HL-60/S4 (cell line): ENCODE results near the gene EBNA1BP2.
"Not testable (repeated sequence)": the region's sequence is repeated elsewhere in the genome, so short reads cannot be mapped to it uniquely, and the experiment has no call there.

ENCODE experiments used
- in situ Hi-C: fragments of 300-500 bp; cut with MboI; formaldehyde crosslinking; loops from 2 replicates; pipeline ENCODE4 v1.14.3; 2022; ENCODE audit warnings: low sequenced_read_pairs

The EBNA1BP2 gene

GRCh38 chr1:43174873-43175272 lies 2.8 kb upstream of the EBNA1BP2 start:
- in situ Hi-C loops: no loop called here

GRCh38 chr1:43172527-43172972 lies 460 bp upstream of the EBNA1BP2 start:
- in situ Hi-C loops: no loop called here

DNA sequence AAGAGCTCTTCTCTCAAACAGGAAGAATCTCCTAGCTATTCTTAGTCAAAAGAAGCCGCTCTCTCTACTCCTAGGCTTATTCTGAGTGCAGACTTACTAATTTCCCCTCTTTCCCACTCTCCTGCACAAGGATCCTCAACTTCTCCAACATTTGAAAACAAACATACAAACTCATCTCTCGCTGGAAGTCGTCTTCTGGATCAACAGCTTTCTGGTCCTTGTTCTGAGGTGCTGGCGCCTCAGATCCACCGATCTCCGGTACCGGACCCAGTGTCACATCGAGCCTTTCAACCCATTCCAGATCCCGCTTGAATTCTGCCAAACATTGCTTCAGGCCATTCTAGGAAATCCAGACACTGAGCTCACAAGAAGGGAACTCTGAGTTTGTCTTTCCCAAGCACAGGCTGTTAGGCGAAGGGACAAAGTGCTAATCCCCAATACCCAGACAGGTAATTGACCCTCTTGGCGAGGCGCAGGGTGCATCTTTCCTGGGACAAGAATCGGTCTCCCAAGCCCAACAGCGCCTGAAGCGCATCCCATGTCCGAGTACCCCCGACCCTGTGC lies 696 bp downstream of the EBNA1BP2 start:
- in situ Hi-C loops: no loop called here

- in situ Hi-C loops: no loop called here
Measured at GRCh38 chr1:43165765-43166164, 6.3 kb downstream of the EBNA1BP2 start.

GRCh38 chr1:43165162-43165561 lies 6.9 kb downstream of the EBNA1BP2 start:
- in situ Hi-C loops: no loop called here

DNA sequence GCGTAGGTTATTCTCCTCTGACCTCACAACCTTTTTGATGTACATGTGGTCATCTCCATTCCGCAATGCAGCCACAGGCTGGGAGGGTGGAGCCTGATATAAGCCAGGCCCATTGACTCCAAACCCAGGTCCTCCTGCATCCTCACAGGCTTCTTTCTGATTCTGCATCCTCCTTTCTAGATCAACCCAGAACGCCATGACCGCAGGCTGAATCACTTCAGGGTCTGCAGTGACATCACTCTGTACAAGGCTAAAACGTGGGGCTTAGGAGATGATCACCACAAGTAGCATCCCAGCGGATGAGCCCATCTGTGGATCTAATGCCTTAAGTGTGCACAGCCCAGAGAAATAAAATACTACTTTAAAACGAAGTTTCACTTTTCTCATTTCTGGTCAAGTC lies 16.1 kb downstream of the EBNA1BP2 start:
- in situ Hi-C loops: no loop called here

- in situ Hi-C loops: no loop called here
Measured at GRCh38 chr1:43153443-43153842, 18.6 kb downstream of the EBNA1BP2 start.

DNA sequence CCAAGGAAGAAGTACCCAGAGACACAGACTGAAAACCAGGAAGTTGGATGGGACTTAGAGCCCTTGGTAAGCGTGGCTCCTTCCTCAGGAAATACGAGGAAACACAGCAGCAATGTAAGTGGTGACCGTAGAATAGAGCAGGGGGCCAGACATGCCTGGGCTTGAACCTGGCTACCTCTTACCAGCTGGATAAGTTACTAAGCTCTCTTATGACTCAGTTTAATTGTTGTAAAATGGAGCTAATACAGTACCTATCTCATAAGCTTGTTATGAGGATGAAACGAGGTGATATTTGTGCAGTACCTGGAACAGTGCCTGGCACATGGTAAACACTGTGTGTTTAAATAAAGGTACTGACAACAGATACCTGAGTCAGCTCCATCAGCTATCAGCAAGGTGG lies 19.2 kb downstream of the EBNA1BP2 start:
- in situ Hi-C loops: no loop called here

DNA sequence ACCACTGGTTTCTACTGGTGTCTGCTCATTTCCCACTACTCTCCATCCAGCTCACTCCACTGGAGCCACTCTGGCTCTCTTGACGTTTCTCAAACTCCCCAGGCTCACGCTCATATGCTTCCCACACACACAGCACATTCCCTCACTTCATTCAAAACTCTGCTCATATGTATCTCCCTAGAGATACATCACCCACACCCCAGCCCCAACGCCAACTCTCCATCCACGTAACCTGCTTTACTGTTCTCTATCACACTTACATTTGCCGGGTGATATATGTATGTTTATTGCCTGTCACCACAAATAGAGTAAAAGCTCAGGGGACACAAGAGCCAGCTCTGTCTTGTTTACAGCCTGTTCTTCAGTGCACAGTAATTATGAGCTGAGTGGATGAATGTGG lies 22.2 kb downstream of the EBNA1BP2 start:
- in situ Hi-C loops: no loop called here

DNA sequence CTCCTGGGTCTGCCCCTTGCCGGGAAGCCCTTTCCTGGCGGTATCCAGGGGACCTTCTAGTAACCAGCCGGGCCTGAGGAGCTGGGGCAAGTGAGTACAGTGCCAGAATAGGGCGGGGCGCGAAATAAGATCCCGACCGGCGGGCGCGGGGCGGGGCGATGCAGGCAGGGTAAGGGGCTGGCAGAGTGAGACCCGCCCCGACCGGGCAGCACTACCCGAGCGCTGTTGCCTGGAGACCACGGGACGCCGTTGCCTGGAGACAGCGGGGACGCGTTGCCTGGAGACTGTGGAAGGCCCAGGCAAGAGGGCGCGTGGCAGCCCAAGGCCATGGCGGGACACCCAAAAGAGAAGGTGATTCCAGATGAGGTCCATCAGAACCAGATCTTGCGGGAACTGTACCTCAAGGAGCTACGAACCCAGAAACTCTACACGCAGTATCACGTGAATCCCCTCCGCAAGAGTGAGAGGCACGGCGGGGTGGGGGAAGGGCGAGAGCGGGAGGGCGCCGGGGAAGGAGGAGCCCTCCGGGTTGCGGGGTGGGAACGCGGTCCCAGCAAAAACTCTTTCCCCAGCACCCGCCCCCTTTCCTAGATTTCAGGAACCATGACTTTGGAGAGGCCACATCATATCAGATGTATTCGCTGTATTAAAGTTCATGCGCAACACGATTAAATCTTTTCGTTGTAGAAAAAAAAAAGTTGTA lies 24.3 kb downstream of the EBNA1BP2 start:
- in situ Hi-C loops: no loop called here

DNA sequence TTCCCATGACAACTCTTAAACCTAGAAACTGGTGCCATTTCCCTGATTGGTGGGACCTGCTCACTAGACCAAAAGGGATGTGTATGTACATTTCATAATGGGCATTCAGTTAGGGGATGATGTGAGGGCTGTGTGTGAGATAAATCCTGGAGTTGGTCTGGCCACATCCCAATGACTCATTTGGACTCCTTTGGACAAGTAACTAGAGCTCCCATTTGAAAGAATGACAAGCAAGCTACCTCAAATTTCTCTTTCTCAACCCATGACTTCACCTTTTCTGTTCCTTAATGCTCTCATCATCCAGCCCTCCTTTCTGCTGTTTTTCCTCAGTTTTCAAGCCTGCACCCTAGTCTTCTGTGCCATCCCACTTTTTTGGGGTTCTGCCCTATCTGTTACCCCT lies 27.9 kb downstream of the EBNA1BP2 start:
- in situ Hi-C loops: no loop called here

DNA sequence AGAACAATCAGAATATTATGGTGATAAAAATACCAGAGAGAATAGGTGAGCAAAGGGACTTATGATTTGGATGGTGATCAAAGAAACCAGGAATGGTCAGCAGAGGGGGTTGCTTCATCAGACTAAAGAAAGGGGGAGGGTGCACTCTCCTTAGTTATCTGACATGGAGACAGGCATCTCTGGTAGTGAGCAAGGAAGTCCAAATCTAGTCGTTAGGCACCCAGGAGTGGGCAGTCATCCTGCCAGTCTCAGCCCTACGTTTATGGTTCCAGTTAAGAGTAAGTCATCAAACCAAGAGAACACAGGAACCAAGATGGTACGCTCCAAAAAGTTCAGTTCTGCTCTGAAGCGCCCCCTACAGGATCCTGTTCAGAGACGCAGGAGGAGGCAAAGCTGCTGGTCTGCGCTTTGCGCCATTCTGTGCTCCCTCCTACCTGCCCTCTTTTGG lies 28.6 kb downstream of the EBNA1BP2 start:
- in situ Hi-C loops: no loop called here

DNA sequence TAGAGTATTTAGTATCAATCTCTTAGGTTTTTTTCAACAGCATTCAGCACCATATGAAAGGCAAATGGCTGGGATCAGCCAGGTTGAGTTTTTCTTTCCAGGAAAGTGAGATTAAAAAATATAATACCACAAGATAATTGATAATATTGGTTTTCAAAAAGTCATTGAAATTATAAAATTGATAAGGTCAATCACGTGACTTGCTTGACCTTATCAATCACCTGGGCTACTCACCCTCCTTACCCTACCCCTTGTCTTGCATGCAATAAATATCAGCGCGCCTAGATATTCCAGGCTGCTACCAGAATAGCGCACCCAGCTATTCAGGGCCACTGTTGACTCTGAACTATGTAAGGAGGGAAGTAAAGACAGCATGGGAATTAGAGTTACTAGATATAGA lies 31.5 kb downstream of the EBNA1BP2 start:
- in situ Hi-C loops: no loop called here

- in situ Hi-C loops: no loop called here
Measured at GRCh38 chr1:43140010-43140409, 32.1 kb downstream of the EBNA1BP2 start.

GRCh38 chr1:43139295-43139694 lies 32.8 kb downstream of the EBNA1BP2 start:
- in situ Hi-C loops: not testable (repeated sequence)

DNA sequence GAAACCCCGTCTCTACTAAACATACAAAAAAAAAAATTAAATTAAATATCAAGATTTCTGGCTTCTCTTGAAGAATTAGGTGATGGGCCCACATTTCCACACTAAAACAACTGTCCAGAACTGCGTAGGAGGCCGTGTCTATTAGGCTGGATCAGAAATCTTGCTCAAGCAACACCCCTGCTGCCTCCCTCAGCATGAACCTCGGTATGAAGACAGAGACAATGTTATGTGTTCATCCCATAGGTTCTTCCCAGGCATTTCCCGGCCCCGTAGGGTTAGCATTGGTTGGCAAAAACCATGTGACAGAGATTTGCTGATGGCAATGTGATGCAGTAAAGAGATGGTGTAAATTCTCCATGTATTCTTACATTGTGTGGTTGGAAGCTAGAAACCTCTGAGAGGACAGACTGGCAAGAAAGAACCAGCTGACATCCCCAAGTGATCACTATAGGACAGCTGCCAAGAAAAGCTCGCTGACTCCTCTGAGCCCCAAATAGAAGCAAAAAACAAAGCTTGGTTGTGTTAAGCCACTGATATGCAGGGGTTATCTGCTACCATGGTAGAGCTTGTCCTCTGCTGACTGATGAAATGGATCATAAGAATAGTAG lies 34.5 kb downstream of the EBNA1BP2 start:
- in situ Hi-C loops: no loop called here

DNA sequence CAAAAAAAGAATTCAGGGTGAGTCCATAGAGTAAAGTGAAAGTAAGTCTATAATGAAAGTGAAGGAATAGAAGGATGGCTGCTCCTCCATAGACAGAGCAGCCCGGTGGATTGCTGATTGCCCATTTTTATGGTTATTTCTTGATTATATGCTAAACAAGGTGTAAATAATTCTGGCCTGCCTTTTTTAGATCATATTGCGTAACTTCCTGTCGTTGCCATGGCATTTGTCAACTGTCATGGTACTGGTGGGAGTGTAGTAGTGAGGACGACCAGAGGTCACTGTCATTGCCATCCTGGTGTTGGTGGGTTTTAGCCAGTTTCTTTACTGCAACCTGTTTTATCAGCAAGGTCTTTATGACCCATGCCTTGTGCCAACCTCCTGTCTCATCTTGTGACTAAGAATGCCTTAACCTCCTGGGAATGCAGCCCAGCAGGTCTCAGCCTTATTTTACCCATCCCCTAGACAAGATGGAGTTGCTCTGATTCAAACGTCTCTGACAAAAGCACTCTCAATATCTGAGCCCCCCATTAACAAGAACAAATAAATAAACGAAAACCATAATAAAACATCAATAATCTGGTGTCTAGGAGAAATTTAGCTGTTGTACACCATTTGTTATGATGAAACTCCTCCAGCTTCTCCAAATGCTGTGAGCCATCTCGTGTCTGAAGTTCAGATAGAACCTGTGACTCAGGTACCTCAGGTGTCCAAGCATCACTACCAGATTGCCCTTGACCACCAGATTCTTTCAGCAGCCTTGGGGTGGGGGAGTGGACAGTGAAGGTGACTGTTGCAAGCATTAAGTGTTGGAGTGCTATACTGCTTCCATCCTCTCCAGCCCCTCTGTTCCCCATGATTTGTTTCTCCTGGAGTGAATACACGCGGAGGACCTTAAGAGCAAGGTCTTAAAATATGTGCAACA lies 36.0 kb downstream of the EBNA1BP2 start:
- in situ Hi-C loops: no loop called here

DNA sequence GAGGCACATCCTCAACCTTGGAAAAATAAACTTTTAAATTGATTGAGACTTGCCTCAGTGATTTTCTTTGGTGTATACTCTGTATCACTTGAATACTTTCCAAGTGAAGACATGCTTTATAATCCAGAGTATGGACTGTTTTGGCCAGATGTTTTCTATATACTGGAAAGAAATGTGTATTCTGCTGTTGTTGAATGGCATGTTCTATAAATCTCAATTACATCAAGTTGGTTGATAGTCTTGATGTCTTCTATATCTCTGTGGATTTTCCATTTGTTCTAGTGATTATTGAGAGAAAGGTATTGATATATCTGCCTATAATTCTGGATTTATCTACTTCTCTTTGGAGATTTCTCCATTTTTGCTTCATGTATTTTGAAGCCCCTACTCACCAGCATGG lies 37.5 kb downstream of the EBNA1BP2 start:
- in situ Hi-C loops: no loop called here

DNA sequence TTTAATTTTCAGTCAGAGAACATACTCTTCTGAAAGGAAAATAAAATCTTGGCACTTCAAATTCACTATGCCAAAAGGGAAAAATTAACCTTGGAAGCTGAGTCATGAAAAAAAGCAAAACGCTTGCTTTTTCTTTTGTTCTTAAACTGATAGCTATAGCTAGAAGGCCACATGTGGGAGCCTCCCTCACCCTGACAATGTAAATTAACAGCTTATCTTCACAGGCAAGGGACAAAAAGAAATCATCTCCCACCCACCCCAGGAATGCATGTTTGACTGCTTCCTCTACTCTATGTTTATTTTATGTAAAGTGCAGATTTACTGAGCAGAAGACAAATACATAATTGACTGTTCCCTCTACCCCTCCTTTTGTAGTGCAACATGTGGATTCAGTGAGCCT lies 38.0 kb downstream of the EBNA1BP2 start:
- in situ Hi-C loops: no loop called here

DNA sequence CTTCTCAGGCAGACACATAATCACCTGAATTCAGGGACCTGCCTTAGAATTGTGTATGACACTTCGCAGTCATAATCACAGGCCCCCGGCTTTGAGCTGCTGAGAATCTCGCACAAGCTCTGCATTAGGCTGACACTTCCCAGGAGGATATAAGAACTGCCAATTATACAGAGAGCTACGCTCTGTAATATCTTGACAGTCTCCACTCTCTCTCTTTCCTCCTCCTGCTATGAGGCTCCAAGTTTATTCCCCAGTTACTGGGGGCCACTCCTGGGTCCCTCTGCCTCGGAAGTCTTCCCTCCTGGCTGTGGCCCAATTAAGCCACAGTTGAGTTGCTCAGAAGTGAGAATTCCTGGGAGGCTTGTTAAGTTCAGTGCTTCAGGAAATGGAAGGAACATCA lies 42.7 kb downstream of the EBNA1BP2 start:
- in situ Hi-C loops: no loop called here

GRCh38 chr1:43128816-43129215 lies 43.3 kb downstream of the EBNA1BP2 start:
- in situ Hi-C loops: no loop called here
